ENCODE measurements around the gene PCED1A. TPM values are rescaled to one million over a fixed set of nuclear protein-coding genes. Genes with fewer than 3 reads are reported as not detected.

The PCED1A gene
- total and polyA plus RNA-seq, 2 of the 8 experiments (the other 6 are each of a cell fraction or from before 2014, with no cell fraction given): 13.4 to 18.9 TPM

DNA sequence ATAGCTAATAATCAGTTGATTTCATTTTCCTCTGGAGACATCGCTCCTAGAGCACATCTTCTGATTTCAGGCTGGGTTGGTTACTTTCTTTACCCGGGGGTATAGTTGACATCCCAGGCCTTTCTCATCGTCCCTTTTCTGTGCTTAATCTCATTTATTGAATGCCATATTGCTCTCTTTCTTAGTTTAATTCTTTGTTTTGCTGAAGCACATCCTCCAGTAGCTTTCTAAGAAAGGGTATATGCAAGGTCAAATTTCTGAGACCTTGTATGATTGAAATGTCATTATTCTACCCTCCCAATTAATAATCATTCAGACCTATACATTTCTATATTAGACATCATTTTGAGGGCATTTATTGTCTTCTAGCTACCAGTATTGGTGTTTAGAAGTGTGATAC is 28.3 kb downstream of the PCED1A start:
- Histone ChIP-seq H3K79me2 (ENCODE audit: control insufficient read depth in 1 of 2, insufficient read depth in 2 of 2, low read length in 2 of 2) (no peaks in the 10 kb centered on the region), H2BK15ac (ENCODE audit: low read length) (no peak overlapping the region), H3K14ac (ENCODE audit: insufficient read length) (no peak overlapping the region), H3K27me3 (replicated peaks in 1 of 4; ENCODE audit: control insufficient read depth in 3 of 4, extremely low read depth in 1 of 4, insufficient read depth in 3 of 4, low read length in 3 of 4) (peaks cover under 1 to 8% (median 5%) of the 10 kb centered on the region in 4 experiments), H2AFZ (ENCODE audit: low read length) (no peak overlapping the region), H2BK12ac (ENCODE audit: low read depth, low read length) (no peak overlapping the region), H3K23me2 (ENCODE audit: low read depth, low read length) (no peaks in the 10 kb centered on the region), H3K56ac (replicated peaks; ENCODE audit: insufficient read length, low read depth, low read length) (no peak overlapping the region), H3K4me1 (replicated peaks in 1 of 4; ENCODE audit: control insufficient read depth in 3 of 4, insufficient read depth in 4 of 4, low read length in 3 of 4) (no peaks in the 10 kb centered on the region; a peak in 1 of 7 replicates), H2BK5ac (ENCODE audit: low read depth, low read length) (no peak overlapping the region), H2BK120ac (replicated peaks; ENCODE audit: low read depth, low read length) (no peak overlapping the region), H4K5ac (ENCODE audit: insufficient read length, low read depth, low read length) (no peak overlapping the region), H2AK5ac (ENCODE audit: low read depth, low read length) (no peak overlapping the region), H4K8ac (ENCODE audit: extremely low read depth, insufficient read depth, low read length) (no peak overlapping the region), H3K36me3 (ENCODE audit: control insufficient read depth in 2 of 4, insufficient read depth in 4 of 4, low read length in 3 of 4) (no peaks in the 10 kb centered on the region), H2BK20ac (ENCODE audit: low read length) (no peak overlapping the region), H3K9ac (replicated peaks in 1 of 4; ENCODE audit: extremely low read depth in 1 of 4, low read depth in 3 of 4, low read length in 3 of 4) (no peak overlapping the region), H3K18ac (ENCODE audit: extremely low read depth, low read length) (no peak overlapping the region), H3K4me3 (ENCODE audit: extremely low read depth in 1 of 4, insufficient read depth in 2 of 4, low read depth in 3 of 4, low read length in 4 of 4) (no peak overlapping the region), H3K27ac (ENCODE audit: low read depth, low read length) (no peak overlapping the region), H3K4me2 (ENCODE audit: insufficient read depth in 1 of 2, low read depth in 2 of 2, low read length in 2 of 2) (no peak overlapping the region), H3K4ac (replicated peaks; ENCODE audit: insufficient read length, low read depth, low read length) (no peak overlapping the region), H3K79me1 (ENCODE audit: low read depth, low read length) (no peaks in the 10 kb centered on the region), H4K91ac (replicated peaks; ENCODE audit: insufficient read length, low read length) (no peak overlapping the region), H3K9me3 (ENCODE audit: insufficient read depth in 2 of 2, low read depth in 1 of 2, low read length in 1 of 2) (0 out of 4 replicates have a peak, but pooled peaks cover 0 to 7% of the 10 kb centered on the region in 2 experiments), H3K23ac (ENCODE audit: insufficient read length) (no peak overlapping the region), H4K20me1 (replicated peaks in 1 of 2; ENCODE audit: control insufficient read depth in 1 of 2, insufficient read depth in 2 of 2, low read length in 2 of 2) (no peaks in the 10 kb centered on the region)
- 84% methylated on average over 3 of the region's 3 CpGs; no CpG with 5 or more reads in 1 of the 2 experiments for WGBS, 2 experiments (ENCODE audit: extremely low coverage in 1 of 2, insufficient coverage in 1 of 2, insufficient read length in 1 of 2, insufficient replicate concordance in 2 of 2, low coverage in 1 of 2, low lambda C conversion rate in 2 of 2, missing lambda C conversion rate in 1 of 2)
- FAIRE-seq: no peak
- POLR2A ChIA-PET (ENCODE audit: partially characterized antibody): no interaction called here
- no peak for DNase-seq (ENCODE audit: low read depth in 1 of 2, low spot score in 2 of 2)
- CTCF ChIA-PET (ENCODE audit: partially characterized antibody): interaction anchor here (1.0 to 1.6 kb wide), 3 partner anchors 12 to 40 kb away, joined by 3 to 9 read pairs (median 4); partner anchors contain the start of gene CPXM1
- no peak for TF ChIP-seq JUN (IDR thresholded peaks at IDR 0.05; ENCODE audit: low read depth, low read length)

Data from H1 (cell line).